ENCODE results near the gene GUF1. TPM values are rescaled to one million over a fixed set of nuclear protein-coding genes. Genes with fewer than 3 reads are reported as not detected.

GUF1 gene
- total RNA-seq, 1 experiment from 2014 or later = 30.5 TPM

- intact Hi-C loops (cut with micrococcal nuclease) = loop anchor here (2.0 kb wide), 1 partner anchor 1637 kb away; no protein-coding TSS in a partner anchor
- Histone ChIP-seq H4K20me1 (ENCODE audit: insufficient read depth) (no peaks in the 10 kb centered on the region), H3K4me2 (ENCODE audit: low read length) (no peak overlapping the region), H3K27ac (ENCODE audit: low read depth, low read length) (no peak overlapping the region), H3K36me3 (ENCODE audit: control insufficient read depth in 1 of 2, insufficient read depth in 2 of 2, low read length in 2 of 2) (no peaks in the 10 kb centered on the region), H3K4me1 (ENCODE audit: control insufficient read depth in 1 of 2, insufficient read depth in 2 of 2, low read length in 2 of 2) (no peaks in the 10 kb centered on the region), H3K27me3 (ENCODE audit: insufficient read depth, low read length) (no peaks in the 10 kb centered on the region), H3K4me3 (replicated peaks in 1 of 2; ENCODE audit: low read depth in 1 of 2, low read length in 2 of 2) (no peak overlapping the region), H3K9ac (ENCODE audit: low read length) (no peak overlapping the region), H3K79me2 (ENCODE audit: insufficient read depth, low read length) (no peaks in the 10 kb centered on the region), H3K9me3 (ENCODE audit: control insufficient read depth in 1 of 2, insufficient read depth in 1 of 2, low read depth in 1 of 2, low read length in 2 of 2) (no peaks in the 10 kb centered on the region), H2AFZ (ENCODE audit: low read depth, low read length, poor library complexity, severe bottlenecking) (no peak overlapping the region), H3K9me2 (ENCODE audit: insufficient read depth) (no peaks in the 10 kb centered on the region)
- no TSS peak for BruUV-seq (replicated peaks)
- DNase-seq (ENCODE audit: low read depth, low spot score) (no peak), ATAC-seq (no peak)
- ChIA-PET RAD21 (ENCODE audit: low non-redundant PET in 1 of 2, low total read pairs in 2 of 2, uncharacterized antibody in 2 of 2, unreplicated experiment in 2 of 2) (no interaction called here), POLR2A (no interaction called here), CTCF (interaction anchor here (1.2 kb wide), 1 partner anchor 1636 kb away, joined by 3 read pairs; no protein-coding TSS in a partner anchor)
- TF ChIP-seq CTCF (IDR thresholded peaks at IDR 0.05 in 2 of 3, conservative IDR thresholded peaks at IDR 0.05 in 1 of 3; ENCODE audit: borderline replicate concordance in 1 of 3, insufficient read depth in 1 of 3, low read depth in 2 of 3, low read length in 2 of 3) (peak in 1 of 3 experiments; percentile 39; a peak in 2 of 6 replicates), ATF3 (IDR thresholded peaks at IDR 0.05) (no peak), POLR2AphosphoS5 (IDR thresholded peaks at IDR 0.05; ENCODE audit: low read depth, low read length) (no peak), CEBPB (IDR thresholded peaks at IDR 0.05; ENCODE audit: low read depth) (no peak), SP1 (IDR thresholded peaks at IDR 0.05; ENCODE audit: low read depth) (no peak), RAD21 (IDR thresholded peaks at IDR 0.05; ENCODE audit: low read depth) (0 out of 2 replicates have a peak, but pooled peaks have one; percentile 5)
Measured at GRCh38 chr4:44632089-44632488, 46.1 kb upstream of the GUF1 start.

GRCh38 chr4:44632733-44633132, 45.5 kb upstream of the GUF1 start:
- CTCF ChIA-PET = interaction anchor here (1.2 kb wide), 1 partner anchor 1637 kb away, joined by 3 read pairs; no protein-coding TSS in a partner anchor
- H3K9ac ChIP-seq (ENCODE audit: low read length) = no peak overlapping the region
- H3K9me3 ChIP-seq (ENCODE audit: control insufficient read depth in 1 of 2, insufficient read depth in 1 of 2, low read depth in 1 of 2, low read length in 2 of 2) = no peaks in the 10 kb centered on the region
- H3K9me2 ChIP-seq (ENCODE audit: insufficient read depth) = no peaks in the 10 kb centered on the region
- H4K20me1 ChIP-seq (ENCODE audit: insufficient read depth) = no peaks in the 10 kb centered on the region
- POLR2A ChIA-PET = no interaction called here
- H3K27me3 ChIP-seq (ENCODE audit: insufficient read depth, low read length) = no peaks in the 10 kb centered on the region
- H2AFZ ChIP-seq (ENCODE audit: low read depth, low read length, poor library complexity, severe bottlenecking) = no peak overlapping the region
- intact Hi-C loops (cut with micrococcal nuclease) = loop anchor here (2.0 kb wide), 1 partner anchor 1638 kb away; no protein-coding TSS in a partner anchor
- H3K36me3 ChIP-seq (ENCODE audit: control insufficient read depth in 1 of 2, insufficient read depth in 2 of 2, low read length in 2 of 2) = no peaks in the 10 kb centered on the region
- DNase-seq (ENCODE audit: low read depth, low spot score) = no peak
- RAD21 ChIA-PET (ENCODE audit: low non-redundant PET in 1 of 2, low total read pairs in 2 of 2, uncharacterized antibody in 2 of 2, unreplicated experiment in 2 of 2) = no interaction called here
- no peak for ATAC-seq
- no peak overlapping the region for H3K4me2 ChIP-seq (ENCODE audit: low read length)
- H3K27ac ChIP-seq (ENCODE audit: low read depth, low read length) = no peak overlapping the region
- no peak overlapping the region for H3K4me3 ChIP-seq (replicated peaks in 1 of 2; ENCODE audit: low read depth in 1 of 2, low read length in 2 of 2)
- H3K4me1 ChIP-seq (ENCODE audit: control insufficient read depth in 1 of 2, insufficient read depth in 2 of 2, low read length in 2 of 2) = no peaks in the 10 kb centered on the region
- no peaks in the 10 kb centered on the region for H3K79me2 ChIP-seq (ENCODE audit: insufficient read depth, low read length)
- no TSS peak for BruUV-seq (replicated peaks)
- TF ChIP-seq FOSL1 (IDR thresholded peaks at IDR 0.05; ENCODE audit: low read depth) (no peak), CEBPB (IDR thresholded peaks at IDR 0.05; ENCODE audit: low read depth) (no peak), JUND (IDR thresholded peaks at IDR 0.05) (no peak), ZFX (IDR thresholded peaks at IDR 0.05) (no peak), SIN3A (IDR thresholded peaks at IDR 0.05; ENCODE audit: low read depth) (no peak), YY1 (IDR thresholded peaks at IDR 0.05; ENCODE audit: extremely low read depth, insufficient replicate concordance, low read depth, low read length) (no peak), POLR2AphosphoS5 (IDR thresholded peaks at IDR 0.05; ENCODE audit: low read depth, low read length) (no peak), RAD21 (IDR thresholded peaks at IDR 0.05; ENCODE audit: low read depth) (no peak), ZNF274 (IDR thresholded peaks at IDR 0.05; ENCODE audit: low read depth, low read length) (no peak), REST (IDR thresholded peaks at IDR 0.05; ENCODE audit: low read depth) (no peak), POLR2A (IDR thresholded peaks at IDR 0.05; ENCODE audit: borderline replicate concordance, extremely low read depth, insufficient read depth, insufficient read length) (no peak), ELF1 (IDR thresholded peaks at IDR 0.05; ENCODE audit: borderline replicate concordance, low read depth) (no peak), ATF3 (IDR thresholded peaks at IDR 0.05) (no peak)

All from HCT116 (cell line).